Activated CD4-positive, alpha-beta T cell treated with anti-CD3 and anti-CD28 coated beads for 1 hour (primary cell): ENCODE data around the gene ARV1.
"Not testable (repeated sequence)": the region's sequence is repeated elsewhere in the genome, so short reads cannot be mapped to it uniquely, and the experiment has no call there.

Experiments
- DNase-seq: peaks from one replicate; pipeline ENCODE4 v3.0.0-alpha.2; 2020

Gene ARV1

GRCh38 chr1:230977761-230978490 lies 968 bp upstream of the ARV1 start:
- peak; percentile 8 for DNase-seq

GRCh38 chr1:230979389-230979716 lies 459 bp downstream of the ARV1 start:
- DNase-seq = no peak

- DNase-seq = no peak
These were observed 1.1 kb downstream of the ARV1 start for GRCh38 chr1:230979952-230980351.

- no peak for DNase-seq
These were observed 3.8 kb downstream of the ARV1 start for GRCh38 chr1:230982696-230983095.

- no peak for DNase-seq
These were observed 4.9 kb downstream of the ARV1 start for GRCh38 chr1:230983811-230984210.

- DNase-seq = not testable (repeated sequence)
These were observed 6.0 kb downstream of the ARV1 start for GRCh38 chr1:230984622-230985515.

GRCh38 chr1:230985711-230986110 lies 6.8 kb downstream of the ARV1 start:
- DNase-seq = no peak

- DNase-seq = no peak
These were observed 8.1 kb downstream of the ARV1 start for GRCh38 chr1:230986976-230987375.

GRCh38 chr1:230987448-230987847 lies 8.6 kb downstream of the ARV1 start:
- no peak for DNase-seq

GRCh38 chr1:230992100-230992774 lies 13.3 kb downstream of the ARV1 start:
- DNase-seq = no peak

GRCh38 chr1:230994860-230995259 lies 16.0 kb downstream of the ARV1 start:
- DNase-seq = no peak

GRCh38 chr1:231000201-231000600 lies 21.3 kb downstream of the ARV1 start:
- DNase-seq = no peak

- DNase-seq = no peak
These were observed 21.7 kb downstream of the ARV1 start for GRCh38 chr1:231000639-231001038.

- no peak for DNase-seq
These were observed 23.0 kb downstream of the ARV1 start for GRCh38 chr1:231001892-231002291.

GRCh38 chr1:231007535-231007934 lies 28.6 kb downstream of the ARV1 start:
- not testable (repeated sequence) for DNase-seq

GRCh38 chr1:231011360-231011759 lies 32.5 kb downstream of the ARV1 start:
- DNase-seq = no peak

- DNase-seq = no peak
These were observed 33.1 kb downstream of the ARV1 start for GRCh38 chr1:231011963-231012362.

- no peak for DNase-seq
These were observed 34.6 kb downstream of the ARV1 start for GRCh38 chr1:231013391-231014015.

GRCh38 chr1:231016234-231016633 lies 37.3 kb downstream of the ARV1 start:
- DNase-seq = no peak

GRCh38 chr1:231016966-231017365 lies 38.1 kb downstream of the ARV1 start:
- no peak for DNase-seq

GRCh38 chr1:231019711-231020110 lies 40.8 kb downstream of the ARV1 start:
- no peak for DNase-seq

GRCh38 chr1:231020139-231020601 lies 41.3 kb downstream of the ARV1 start:
- DNase-seq = no peak

GRCh38 chr1:231020816-231021215 lies 41.9 kb downstream of the ARV1 start:
- no peak for DNase-seq
